ENCODE data around the gene GALNT1. TPM values are rescaled to one million over a fixed set of nuclear protein-coding genes. Genes with fewer than 3 reads are reported as not detected.
A peak's percentile ranks its signal among the peaks of the same experiment; 100 is the strongest.
"Not testable (repeated sequence)": the region's sequence is repeated elsewhere in the genome, so short reads cannot be mapped to it uniquely, and the experiment has no call there.

Gene GALNT1
- total and polyA plus RNA-seq, 9 of the 15 experiments (the other 6 are each of a cell fraction or from before 2014, with no cell fraction given) = 14.4 to 54.1 (median 36.6) TPM

- no peaks in the 10 kb centered on the region; a peak in 1 of 5 replicates for H3K27me3 ChIP-seq (ENCODE audit: control insufficient read depth in 2 of 2, insufficient read depth in 2 of 2, low read length in 2 of 2)
- no peak overlapping the region for H3K9ac ChIP-seq (ENCODE audit: insufficient read depth in 1 of 2, low read depth in 2 of 2, low read length in 2 of 2)
- BruUV-seq (replicated peaks) = no TSS peak
- no peak overlapping the region for H2AFZ ChIP-seq (ENCODE audit: low read depth, low read length)
- no peaks in the 10 kb centered on the region for H3K36me3 ChIP-seq (ENCODE audit: control insufficient read depth, insufficient read depth, low read length)
- intact Hi-C loops (cut with micrococcal nuclease) (no loop called here), in situ Hi-C loops (cut with MboI) (no loop called here)
- no peaks in the 10 kb centered on the region for H3K9me3 ChIP-seq (replicated peaks; ENCODE audit: control insufficient read depth, insufficient read depth, low read depth, low read length)
- no peak for DNase-seq (ENCODE audit: extremely low read depth in 1 of 4, low spot score in 3 of 4)
- 0 out of 2 replicates have a peak, but pooled peaks have one; percentile 38 for TF ChIP-seq MCM3 (IDR thresholded peaks at IDR 0.05)
- TF ChIP-seq CHD1 (IDR thresholded peaks at IDR 0.05; ENCODE audit: low read length) = no peak
- ATAC-seq = peak; percentile 57; the same call in 2 of the 3 replicates
- H3K4me2 ChIP-seq (ENCODE audit: insufficient read depth, low read length) = no peak overlapping the region
- no peaks in the 10 kb centered on the region for H3K9me1 ChIP-seq (ENCODE audit: control insufficient read depth, insufficient read depth, low read length)
- POLR2A ChIA-PET = no interaction called here
- WGBS (ENCODE audit: insufficient coverage, low coverage, missing lambda C conversion rate) = 19% methylated on average over 2 of the region's 2 CpGs
- H4K20me1 ChIP-seq (replicated peaks; ENCODE audit: control insufficient read depth, insufficient read depth, low read length) = no peaks in the 10 kb centered on the region
- no peaks in the 10 kb centered on the region for H3K79me2 ChIP-seq (ENCODE audit: control insufficient read depth, insufficient read depth, low read length)
- no peak overlapping the region for H3K27ac ChIP-seq (ENCODE audit: extremely low read depth, low read depth, low read length)
- no peaks in the 10 kb centered on the region for H3K4me1 ChIP-seq (replicated peaks in 1 of 2; ENCODE audit: control insufficient read depth in 2 of 2, insufficient read depth in 2 of 2, low read length in 2 of 2)
- H3K4me3 ChIP-seq = no peak overlapping the region
- CTCF ChIA-PET (ENCODE audit: low intra/inter-chr PET ratio) = no interaction called here
- FAIRE-seq = no peak
These were observed 8.0 kb upstream of the GALNT1 start for GRCh38 chr18:35573531-35573930.

GRCh38 chr18:35576240-35576845 lies 5.2 kb upstream of the GALNT1 start:
- H2AFZ ChIP-seq (ENCODE audit: low read depth, low read length); H3K4me3 ChIP-seq; BruUV-seq (replicated peaks); intact Hi-C loops (cut with micrococcal nuclease); H3K27me3 ChIP-seq (ENCODE audit: control insufficient read depth in 2 of 2, insufficient read depth in 2 of 2, low read length in 2 of 2); DNase-seq (ENCODE audit: extremely low read depth in 1 of 4, low spot score in 3 of 4); H3K9me3 ChIP-seq (replicated peaks; ENCODE audit: control insufficient read depth, insufficient read depth, low read depth, low read length); H4K20me1 ChIP-seq (replicated peaks; ENCODE audit: control insufficient read depth, insufficient read depth, low read length); H3K4me1 ChIP-seq (replicated peaks in 1 of 2; ENCODE audit: control insufficient read depth in 2 of 2, insufficient read depth in 2 of 2, low read length in 2 of 2); CTCF ChIA-PET (ENCODE audit: low intra/inter-chr PET ratio); H3K36me3 ChIP-seq (ENCODE audit: control insufficient read depth, insufficient read depth, low read length); ATAC-seq; H3K4me2 ChIP-seq (ENCODE audit: insufficient read depth, low read length); H3K79me2 ChIP-seq (ENCODE audit: control insufficient read depth, insufficient read depth, low read length); FAIRE-seq; in situ Hi-C loops (cut with MboI); H3K9ac ChIP-seq (ENCODE audit: insufficient read depth in 1 of 2, low read depth in 2 of 2, low read length in 2 of 2); H3K27ac ChIP-seq (ENCODE audit: extremely low read depth, low read depth, low read length); H3K9me1 ChIP-seq (ENCODE audit: control insufficient read depth, insufficient read depth, low read length); POLR2A ChIA-PET: not testable (repeated sequence)
- WGBS (ENCODE audit: insufficient coverage, low coverage, missing lambda C conversion rate) = 58% methylated on average over 6 of the region's 6 CpGs
- 0 out of 2 replicates have a peak, but pooled peaks have one; percentile 8 for TF ChIP-seq ZNF384 (IDR thresholded peaks at IDR 0.05; ENCODE audit: low read depth, low read length)
- peak; percentile 46 for TF ChIP-seq ZNF280A (IDR thresholded peaks at IDR 0.05; ENCODE audit: low read depth, partially characterized antibody)
- TF ChIP-seq, protein P1, sequence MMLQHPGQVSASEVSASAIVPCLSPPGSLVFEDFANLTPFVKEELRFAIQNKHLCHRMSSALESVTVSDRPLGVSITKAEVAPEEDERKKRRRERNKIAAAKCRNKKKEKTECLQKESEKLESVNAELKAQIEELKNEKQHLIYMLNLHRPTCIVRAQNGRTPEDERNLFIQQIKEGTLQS (IDR thresholded peaks at IDR 0.05) = peak; percentile 7; the same call in 1 of the 2 replicates
- TF ChIP-seq, protein P1 (CRISPR knock-in tag; conservative IDR thresholded peaks at IDR 0.05) = not testable (repeated sequence)
- peak; percentile 73 for TF ChIP-seq ZFP36 (IDR thresholded peaks at IDR 0.05; ENCODE audit: low read depth, low read length, partially characterized antibody)
- TF ChIP-seq TRIM24 (IDR thresholded peaks at IDR 0.05) = peak in 1 of 2 experiments; percentile 34; a peak in 2 of 4 replicates

Data from K562 (cell line).